Fibroblast of skin of left biceps (primary cell): ENCODE data around the gene IGFBP1.
"Not testable (repeated sequence)": the region's sequence is repeated elsewhere in the genome, so short reads cannot be mapped to it uniquely, and the experiment has no call there.

Source experiments
- DNase-seq, 2 experiments: peaks; one replicate each; pipeline ENCODE4 v3.0.0-alpha.2; 2013; ENCODE audit warnings: low read depth in 2 of 2

IGFBP1 gene

DNA sequence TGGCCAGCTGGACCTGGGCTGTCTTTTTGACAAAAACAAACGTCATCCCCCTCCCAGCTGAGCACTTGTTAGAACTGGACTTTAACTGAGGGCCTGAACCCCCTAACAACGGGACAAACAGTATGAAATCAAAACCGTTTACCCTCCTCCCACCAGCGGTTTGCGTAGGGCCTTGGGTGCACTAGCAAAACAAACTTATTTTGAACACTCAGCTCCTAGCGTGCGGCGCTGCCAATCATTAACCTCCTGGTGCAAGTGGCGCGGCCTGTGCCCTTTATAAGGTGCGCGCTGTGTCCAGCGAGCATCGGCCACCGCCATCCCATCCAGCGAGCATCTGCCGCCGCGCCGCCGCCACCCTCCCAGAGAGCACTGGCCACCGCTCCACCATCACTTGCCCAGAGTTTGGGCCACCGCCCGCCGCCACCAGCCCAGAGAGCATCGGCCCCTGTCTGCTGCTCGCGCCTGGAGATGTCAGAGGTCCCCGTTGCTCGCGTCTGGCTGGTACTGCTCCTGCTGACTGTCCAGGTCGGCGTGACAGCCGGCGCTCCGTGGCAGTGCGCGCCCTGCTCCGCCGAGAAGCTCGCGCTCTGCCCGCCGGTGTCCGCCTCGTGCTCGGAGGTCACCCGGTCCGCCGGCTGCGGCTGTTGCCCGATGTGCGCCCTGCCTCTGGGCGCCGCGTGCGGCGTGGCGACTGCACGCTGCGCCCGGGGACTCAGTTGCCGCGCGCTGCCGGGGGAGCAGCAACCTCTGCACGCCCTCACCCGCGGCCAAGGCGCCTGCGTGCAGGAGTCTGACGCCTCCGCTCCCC lies at the start of gene IGFBP1:
TSS of gene IGFBP1 (plus strand) at position 304 of the 808 bp plus-strand sequence. CDS start at position 469, 165 bp downstream.
- no peak for DNase-seq

DNA sequence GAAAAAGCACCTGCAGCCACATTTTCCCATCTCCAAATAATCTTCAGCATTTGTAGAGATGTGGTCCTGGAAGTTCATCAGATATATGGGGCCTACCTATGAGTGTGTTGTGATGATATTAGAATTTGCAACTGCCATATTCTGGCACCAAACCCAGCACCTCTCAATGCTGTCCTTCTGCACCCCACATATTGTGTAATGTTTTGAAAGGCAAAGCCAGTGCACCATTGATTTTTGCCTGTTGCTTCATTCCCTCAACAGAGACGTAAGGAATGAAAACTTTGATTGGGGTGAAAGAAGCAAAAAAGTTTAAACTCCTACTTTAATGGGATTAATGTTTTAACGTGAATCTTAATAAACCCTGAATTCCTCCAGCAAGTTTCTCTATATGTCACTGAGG lies 49.4 kb upstream of the IGFBP1 start:
- DNase-seq = not testable (repeated sequence)

DNA sequence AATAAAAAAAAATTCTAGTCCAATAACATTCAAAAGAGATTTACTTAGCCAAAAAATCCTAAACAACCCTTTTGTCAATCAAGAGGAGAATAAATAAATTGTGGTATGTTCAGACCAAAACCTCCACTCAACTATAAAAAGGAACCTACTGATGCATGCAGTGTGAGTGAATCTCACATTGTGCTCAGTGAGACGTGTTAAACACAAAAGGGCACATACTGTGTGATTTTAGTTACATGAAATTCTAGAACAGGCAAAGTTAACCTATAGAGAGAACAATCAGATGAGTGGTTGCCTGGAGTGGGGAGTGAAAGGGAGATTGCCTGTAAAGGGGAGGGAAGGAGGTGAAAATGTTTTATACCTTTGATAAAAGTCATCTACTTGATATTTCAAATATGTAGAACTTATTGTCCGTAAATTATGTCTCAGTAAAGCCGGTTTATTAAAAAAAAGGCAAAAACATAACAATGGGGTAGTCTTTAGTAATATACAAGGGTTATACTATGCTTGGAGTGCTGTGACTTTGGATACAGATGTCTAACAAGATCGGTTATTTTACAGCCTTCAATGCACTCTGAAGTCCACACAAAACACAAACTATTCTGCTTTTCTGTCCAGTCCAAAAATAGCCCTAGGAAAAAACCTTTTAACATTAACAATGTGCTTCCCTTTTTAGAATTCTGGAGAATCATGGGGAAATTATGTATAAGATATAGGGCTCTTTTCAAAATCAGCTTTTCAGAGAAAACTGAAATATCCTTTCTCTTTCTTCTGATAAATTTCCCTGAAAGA lies 46.2 kb upstream of the IGFBP1 start:
- DNase-seq = not testable (repeated sequence)

DNA sequence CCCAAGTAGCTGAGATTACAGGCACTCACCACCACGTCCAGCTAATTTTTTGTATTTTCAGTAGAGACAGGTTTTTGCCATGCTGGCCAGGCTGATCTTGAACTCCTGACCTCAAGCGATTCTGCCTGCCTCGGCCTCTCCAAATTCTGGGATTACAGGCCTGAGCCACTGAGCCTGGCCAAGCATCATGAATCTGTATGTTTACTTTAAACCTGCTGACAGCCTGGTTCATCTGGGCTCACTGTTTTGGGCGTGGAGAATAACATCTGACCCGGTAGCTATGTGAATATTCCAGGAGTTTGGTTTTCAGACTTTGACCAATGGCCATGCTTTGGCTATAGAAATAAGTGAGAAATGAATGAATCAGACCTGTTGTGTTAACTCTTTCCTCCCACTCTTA lies 41.8 kb upstream of the IGFBP1 start:
- DNase-seq = not testable (repeated sequence)

DNA sequence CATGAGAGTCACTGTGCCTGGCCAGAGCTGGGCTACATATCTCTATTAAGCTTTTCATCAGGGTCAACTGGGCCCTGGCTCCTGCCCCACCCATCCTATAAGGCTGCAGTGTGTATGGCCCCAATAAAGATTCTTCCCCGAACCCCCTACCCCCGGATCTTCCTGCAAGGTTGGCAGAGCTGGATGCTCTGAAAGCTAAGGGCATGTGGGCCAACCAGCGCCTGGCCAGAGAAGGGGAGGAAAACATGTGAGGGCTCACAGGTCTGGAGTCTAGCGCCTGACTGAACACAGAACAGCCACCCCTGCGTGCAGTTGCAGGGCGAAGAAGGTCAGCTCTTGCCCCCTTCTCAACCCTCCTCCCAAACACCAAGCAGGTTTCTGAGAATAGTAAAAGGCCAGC lies 39.6 kb upstream of the IGFBP1 start:
- not testable (repeated sequence) for DNase-seq

DNA sequence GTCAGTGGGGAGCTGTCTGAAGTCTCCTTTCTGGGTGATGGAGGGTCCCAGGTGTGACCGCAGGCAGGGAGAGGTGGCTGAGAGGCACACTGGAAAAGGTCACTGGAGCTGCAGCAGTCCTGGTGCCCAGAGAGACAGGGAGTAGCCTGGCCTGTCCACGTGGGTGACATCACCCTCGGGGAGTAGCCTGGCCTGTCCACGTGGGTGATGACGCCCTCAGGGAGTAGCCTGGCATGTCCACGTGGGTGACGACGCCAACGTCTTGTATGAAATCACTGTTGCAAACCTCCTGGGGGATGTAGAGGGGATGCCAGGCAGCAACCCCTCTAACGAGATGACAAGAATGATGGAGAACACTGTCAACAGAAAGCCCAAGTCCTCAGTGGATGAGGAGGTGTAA lies 35.3 kb upstream of the IGFBP1 start:
- not testable (repeated sequence) for DNase-seq

DNA sequence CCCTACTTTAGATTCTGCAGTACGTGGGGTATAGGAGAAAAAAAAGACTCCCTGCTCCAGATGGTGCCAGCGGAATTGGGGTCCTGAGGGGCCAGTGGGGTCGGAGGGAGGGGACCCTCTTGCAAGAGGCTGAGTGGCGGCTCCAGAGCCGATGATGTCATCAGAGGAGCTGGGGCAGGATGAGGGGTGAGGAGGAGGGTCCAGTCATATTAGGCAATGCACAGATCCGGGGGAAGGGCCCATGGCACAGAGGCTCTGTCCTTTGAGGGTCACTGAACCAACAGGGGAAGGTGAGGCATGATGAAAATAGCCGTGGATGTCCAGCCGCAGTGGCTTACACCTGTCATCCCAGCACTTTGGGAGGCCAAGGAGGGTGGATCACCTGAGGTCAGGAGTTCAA lies 34.8 kb upstream of the IGFBP1 start:
- not testable (repeated sequence) for DNase-seq

DNA sequence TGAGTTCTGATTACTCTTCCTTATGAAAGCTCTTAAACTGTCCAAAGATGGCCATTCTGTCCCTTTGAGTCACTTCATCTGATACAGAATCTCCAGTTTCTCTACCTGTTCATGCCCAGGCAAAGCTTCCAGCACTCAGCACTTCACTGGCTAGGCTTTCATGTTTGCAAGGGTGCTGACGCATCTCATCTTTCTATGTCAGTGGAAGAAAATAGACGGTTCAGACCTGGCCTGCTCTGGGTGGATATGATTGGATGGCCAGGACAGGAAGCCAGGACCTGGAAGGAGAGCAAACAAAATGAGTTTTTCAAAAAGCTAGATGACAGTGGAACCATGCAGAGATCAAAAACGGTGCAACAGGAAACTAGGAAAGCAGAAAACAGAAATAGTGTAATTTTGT lies 32.6 kb upstream of the IGFBP1 start:
- not testable (repeated sequence) for DNase-seq

DNA sequence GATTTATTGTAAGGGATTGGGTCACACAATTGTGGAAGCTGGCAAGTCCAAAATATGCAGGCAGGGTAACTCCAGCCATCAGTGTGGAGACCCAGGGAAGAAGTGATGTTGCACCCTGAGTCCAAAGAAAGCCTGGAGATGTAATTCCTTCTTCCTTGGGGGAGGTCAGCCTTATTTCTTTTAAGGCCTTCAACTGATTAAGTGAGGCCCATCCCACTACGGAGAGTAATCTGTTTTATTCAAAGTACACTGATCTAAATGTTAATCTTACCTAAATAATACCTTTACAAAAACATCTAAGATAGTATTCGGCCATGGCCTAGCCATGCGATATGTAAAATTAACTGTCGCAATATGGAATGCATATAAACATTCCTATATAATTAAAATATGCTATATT lies 31.4 kb upstream of the IGFBP1 start:
- not testable (repeated sequence) for DNase-seq

DNA sequence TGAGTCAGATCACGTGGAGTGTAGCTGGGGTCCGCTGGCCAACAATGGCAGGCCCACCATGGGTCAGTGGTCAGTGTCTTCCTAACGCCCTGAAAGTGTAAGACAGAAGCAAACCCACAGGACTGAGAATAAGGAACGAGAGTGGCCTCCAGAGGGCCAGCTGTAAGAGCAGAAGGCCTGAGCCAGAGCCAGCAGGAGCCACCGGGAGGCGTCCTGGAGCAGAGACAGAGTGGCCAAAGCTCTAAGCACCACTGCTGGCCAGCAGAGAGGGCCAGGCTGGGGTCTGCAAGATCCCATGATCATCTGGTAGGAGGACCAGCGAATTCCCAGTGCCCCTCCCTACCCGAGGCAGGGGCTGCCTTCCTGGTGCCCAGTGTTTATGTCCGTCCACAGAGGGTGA lies 24.6 kb upstream of the IGFBP1 start:
- no peak for DNase-seq

DNA sequence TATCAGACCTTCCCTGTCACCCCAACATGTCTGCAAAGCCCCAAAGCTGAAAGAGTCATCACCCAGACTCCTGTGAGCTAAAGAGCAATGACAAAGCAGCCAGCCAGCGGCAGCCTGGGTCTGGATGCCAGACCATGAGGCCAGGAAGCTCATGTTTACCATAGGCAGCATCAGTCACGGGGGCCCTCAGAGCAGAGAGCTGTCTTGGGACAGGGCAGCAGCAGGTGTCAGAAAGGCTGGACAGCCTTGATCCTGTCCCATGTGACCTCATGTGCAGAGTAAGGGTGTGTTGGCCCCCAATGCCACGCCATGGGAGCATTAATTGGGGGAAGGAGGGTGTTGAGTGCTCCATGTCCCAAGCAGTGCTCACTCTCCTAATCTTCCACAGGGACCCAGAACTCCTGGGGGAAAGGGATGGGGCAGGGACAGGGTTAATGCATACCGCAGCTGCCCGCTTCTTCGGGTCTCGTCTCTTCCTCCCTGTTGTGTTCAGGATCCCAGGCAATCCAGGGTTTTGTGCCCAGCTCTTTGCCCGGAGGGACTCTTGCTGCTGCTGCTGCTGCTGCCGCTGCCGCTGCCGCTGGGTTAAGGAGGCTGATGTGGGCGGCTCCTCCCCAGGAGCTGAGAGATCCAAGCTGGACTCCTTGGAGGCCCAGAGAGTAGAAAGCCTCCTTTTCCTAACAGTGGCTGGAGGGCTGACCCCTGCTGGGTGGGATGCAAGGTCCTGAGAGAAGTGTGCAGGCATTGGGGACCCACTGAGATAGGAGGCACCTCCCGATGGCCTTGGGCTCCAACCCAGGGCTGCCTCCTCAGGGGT lies 22.5 kb upstream of the IGFBP1 start:
- no peak for DNase-seq

DNA sequence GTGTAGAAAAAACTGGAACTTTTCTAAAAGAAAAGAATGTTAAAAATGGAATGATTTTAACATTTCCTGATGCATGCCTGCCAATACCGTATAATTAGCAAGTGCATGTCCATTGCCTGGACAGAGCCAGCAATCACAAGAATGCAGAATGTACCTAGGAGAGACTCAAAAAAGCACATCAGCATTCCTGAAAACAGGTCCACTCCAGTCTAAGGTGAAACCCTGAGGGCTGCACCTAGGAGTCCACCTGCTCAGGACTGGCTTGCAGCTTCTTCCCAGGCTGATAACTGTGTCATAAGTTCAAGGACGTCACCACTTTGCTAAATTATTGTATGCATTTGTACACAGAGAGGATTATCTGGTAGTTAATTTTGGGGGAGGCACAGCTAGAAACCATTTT lies 20.8 kb upstream of the IGFBP1 start:
- no peak for DNase-seq

DNA sequence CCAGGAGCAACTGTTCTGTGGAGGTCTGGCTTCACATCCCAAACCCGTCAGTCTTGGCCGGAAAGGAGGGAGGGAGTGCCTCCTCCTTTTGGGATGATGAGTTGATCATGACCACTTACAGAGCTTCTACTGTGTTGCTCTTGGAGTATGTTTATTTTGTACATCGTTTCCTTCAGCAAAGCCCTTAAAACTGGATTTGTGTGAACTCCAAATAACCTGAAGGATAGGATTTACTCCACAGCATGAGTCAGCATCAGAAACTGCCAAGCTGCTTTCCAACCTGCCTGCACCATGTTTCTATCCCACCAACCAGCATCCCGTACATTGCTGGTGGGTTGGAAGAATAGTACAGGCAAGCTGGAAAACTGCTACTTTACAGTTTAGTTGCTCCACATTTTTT lies 18.9 kb upstream of the IGFBP1 start:
- DNase-seq = no peak

DNA sequence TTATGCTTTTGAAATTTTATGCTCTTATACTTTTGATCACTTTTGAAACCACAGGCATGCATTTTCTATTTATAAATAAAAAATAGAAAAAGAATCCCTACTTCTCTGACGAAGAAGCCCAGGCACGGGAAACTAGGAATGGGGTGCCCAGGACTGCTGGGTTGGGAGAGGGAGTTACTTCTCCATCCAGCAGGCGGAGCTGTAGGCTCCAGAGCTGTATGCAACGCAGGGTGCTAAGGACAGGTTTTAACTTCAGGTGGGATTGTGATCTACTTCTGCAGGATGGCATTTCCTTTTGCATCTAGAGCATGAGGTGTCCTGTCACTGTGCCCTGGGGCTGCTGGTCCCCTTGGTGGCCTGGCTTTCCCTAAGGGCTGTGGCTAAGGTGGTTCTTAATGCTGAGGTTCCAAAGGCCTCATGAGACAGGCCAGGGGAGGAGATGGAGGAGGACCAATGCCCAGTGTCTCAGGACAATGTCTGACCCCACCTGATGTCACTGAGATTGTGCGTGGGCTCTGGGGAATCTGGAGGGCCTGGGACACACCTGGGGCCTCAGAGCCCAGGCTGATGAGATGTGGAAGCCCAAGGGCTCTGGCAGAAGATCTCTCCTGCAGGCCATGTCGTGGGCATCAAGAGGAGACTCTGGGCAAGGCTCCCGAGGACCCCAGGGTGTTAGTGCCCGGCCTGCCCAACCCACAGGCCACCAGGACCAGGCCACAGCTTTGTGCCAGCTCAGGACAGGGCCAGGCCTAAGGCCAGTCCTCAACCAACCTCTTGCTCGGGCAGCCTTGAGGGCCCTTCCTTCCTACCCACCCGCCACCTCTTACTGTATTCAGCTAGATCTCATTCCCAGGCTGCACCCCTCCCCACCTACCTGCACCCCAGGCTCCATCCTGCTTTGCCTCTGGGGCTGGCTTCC lies 15.9 kb upstream of the IGFBP1 start:
- no peak for DNase-seq

DNA sequence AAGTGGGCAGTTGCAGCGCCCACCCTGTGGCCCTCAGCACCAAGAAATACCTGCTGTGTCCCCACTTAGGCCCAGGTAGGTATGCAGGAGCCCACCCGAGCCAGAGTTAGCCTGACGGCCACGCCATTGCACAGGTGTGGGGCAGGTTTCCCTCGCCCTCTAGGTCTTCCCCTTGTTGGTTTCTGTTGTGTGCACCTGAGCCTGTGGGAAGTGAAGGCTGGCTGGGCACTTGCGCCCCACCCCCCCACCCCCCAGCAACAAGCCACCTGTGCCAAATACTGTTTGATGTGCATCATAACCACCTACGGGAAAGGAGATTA lies 15.3 kb upstream of the IGFBP1 start, which contains the start of gene CCDC201:
TSS of gene CCDC201 (minus strand) at position 48 of the 320 bp plus-strand sequence. CDS start 75 bp downstream, outside the sequence.
- DNase-seq = no peak

DNA sequence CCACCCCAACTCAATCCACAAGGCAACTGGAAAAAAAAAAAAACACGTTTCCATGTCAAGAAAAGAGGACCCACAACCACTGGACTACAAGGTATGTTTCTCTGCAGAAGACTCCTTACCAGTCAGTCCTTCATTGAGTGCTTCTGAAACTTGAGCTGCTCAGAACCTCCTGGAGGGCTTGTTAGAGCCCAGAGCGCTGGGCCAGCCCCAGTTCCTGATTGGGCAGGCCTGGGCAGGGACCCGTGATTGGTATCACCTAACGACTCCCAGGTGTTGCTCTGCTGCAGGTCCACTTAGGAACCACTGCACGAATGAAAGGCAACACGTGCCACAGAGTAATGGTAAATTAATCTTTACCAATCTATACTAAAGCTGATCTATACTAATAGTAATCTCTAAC lies 14.9 kb upstream of the IGFBP1 start:
- no peak for DNase-seq

DNA sequence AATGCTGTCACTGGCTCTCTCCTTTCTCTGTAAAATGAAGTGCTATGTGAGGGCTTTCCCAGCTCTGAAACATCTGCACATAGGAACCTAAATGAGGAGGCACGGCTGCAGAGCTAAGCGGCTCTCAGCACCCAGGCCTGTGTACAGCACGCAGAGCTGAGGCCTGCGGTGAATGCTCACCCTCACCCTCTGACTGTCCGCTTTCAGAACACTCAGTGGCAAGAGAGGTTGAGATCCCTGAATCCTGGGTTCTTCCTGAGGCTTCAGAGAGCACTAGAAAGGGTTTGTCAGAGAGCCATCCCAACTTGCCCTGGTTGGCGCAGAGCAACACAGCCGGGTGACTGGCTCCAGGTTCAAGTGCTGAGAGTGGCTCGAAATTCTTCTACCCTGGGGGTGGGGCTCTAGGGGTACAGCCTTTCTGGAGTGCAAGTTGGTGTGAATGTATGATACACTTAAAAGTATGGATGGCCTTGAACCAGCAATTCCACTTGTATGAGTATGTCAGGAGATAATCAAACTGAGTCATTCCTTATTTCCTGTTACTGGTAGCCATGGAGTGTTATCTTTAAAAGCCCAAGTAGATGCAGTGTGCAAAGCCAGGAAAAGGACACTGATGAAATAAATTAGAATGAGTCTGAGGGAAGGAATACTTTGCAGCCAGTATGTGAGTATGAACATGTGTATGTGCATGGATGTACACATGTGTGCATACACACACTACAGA lies 13.7 kb upstream of the IGFBP1 start:
- peak; percentile 49 to 59 for DNase-seq

DNA sequence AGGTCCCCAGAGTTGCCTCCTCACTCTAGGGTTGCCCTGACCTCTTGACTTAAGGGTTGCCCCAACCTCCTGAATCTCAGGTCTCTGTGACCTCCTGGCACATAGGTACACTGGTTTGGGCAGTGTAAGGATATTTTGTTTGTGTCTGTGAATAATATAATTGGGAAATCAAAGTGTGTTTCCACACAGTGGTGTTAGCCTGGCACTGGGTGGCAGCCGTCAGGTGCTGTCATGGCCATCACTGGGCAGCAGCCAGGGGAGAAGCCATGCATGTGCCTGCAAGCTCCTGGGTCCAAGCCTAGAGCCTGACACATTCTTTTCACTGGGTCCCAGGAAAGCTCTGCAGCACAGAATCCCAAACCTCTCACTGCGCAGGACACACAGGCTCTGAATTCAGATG lies 11.8 kb upstream of the IGFBP1 start:
- no peak for DNase-seq

DNA sequence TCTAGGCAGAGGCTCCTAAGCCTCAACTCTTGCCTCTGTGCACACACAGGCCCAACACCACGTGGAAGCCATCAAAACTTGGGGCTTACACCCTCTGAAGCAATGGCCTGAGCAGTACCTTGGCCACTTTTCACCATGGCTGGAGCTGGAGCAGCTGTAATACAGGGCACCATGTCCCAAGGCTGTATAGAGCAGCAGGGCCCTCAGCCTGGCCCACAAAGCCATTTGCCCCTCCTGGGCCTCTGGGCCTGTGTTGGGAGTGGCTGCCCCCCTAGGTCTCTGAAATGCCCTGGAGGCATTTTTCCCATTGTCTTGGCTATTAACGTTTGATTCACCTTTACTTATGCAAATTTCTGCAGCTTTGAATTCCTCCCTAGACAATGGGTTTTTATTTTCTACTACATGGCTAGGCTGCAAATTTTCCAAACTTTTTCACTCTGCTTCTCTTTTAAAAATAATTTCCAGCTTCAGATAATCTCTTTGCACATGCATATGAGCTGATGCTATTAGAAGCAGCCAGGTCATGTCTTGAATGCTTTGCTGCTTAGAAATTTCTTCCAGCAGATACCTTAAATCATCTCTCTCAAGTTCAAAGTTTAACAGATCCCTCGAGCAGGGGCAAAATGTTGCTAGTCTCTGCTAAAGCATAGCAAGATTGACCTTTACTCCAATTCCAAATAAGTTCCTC lies 9.7 kb upstream of the IGFBP1 start:
- DNase-seq = no peak

DNA sequence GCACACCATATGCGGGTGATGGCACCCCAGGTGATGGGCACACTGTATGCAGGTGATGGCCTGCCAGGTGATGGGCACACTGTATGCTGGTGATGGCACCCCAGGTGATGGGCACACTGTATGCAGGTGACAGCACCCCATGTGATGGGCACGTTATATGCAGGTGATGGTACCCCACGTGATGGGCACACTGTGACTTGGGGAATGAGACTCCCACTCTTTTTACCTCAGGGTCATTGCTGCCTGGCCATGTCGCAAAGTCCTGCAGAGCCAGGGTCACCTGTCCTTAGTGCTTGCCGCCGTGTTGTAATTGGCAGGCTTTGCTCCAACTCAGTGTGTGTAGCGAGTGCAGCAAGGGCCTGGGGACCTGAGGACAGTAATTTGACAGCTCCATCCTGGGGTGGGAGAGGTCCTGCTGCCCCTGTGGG lies 7.8 kb upstream of the IGFBP1 start:
- no peak for DNase-seq
